NCI-H2196 (cell line): ENCODE measurements around the gene AKR1D1.

Experiments
- DNase-seq: peaks from one replicate; lab custom pipeline; 2025; ENCODE audit not compliant: unreplicated experiment; lab: John Stamatoyannopoulos, UW

The AKR1D1 gene

GRCh38 chr7:138163800-138164199, 87.5 kb downstream of the AKR1D1 start:
- no peak for DNase-seq

GRCh38 chr7:138164804-138165203, 88.5 kb downstream of the AKR1D1 start:
- DNase-seq: no peak

GRCh38 chr7:138166681-138167080, 90.4 kb downstream of the AKR1D1 start:
- no peak for DNase-seq

- DNase-seq: no peak
Measured at GRCh38 chr7:138167222-138167621, 91.0 kb downstream of the AKR1D1 start.

- no peak for DNase-seq
Measured at GRCh38 chr7:138167869-138168296, 91.6 kb downstream of the AKR1D1 start.
